IPS-NIHi7 (cell line): ENCODE results near the gene RAB6A.
"Not testable (repeated sequence)": the region's sequence is repeated elsewhere in the genome, so short reads cannot be mapped to it uniquely, and the experiment has no call there.

ENCODE experiments used
- DNase-seq: peaks from one replicate; pipeline ENCODE4 v3.0.0; 2012; ENCODE audit warnings: mixed read lengths; ENCODE audit errors: extremely low spot score

RAB6A gene

DNA sequence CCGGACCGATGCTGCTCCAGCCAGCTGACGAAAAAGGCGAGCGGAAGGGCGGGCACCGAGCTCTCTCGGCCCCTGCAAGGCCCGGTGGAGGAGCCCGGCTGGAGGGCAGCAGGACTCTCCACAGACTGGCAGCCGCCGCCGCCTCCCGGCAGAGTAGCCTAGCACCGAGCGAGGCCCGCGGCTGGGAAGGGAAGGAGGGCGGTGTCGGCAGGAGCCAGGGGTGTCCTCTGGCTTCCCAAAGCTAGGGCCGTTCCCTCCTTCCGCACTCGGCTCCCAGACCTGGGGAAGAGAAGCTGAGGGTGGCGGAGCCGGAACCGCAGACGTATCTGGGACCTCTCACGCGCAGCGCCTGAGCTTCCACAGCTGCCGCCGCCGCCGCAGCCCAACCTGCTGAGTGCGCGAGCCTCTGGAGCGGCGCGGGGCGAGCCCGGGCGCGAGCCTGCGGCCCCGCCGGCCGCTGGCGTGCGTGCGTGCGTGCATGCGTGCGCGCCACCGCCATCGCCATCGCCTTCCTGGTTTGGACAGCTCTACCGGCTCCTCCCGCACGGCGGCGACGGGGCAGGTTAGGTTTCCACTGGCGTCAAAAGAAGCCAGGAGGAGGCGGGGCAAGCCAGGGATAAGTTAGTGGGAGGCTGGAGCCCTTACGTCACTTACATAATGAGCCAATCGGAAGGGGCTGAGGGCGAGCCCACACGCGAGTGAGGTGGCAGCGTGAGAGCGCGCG is at the start of gene RAB6A:
RAB6A (minus strand) TSS at position 396 of the 724 bp plus-strand sequence. CDS start 439 bp downstream, outside the sequence.
- DNase-seq, result peak; percentile 96

GRCh38 chr11:73810637-73811036 is 49.8 kb upstream of the RAB6A start:
- DNase-seq, result no peak

GRCh38 chr11:73808052-73808451 is 47.2 kb upstream of the RAB6A start:
- DNase-seq, result no peak

GRCh38 chr11:73804712-73805111 is 43.8 kb upstream of the RAB6A start:
- DNase-seq, result no peak

- no peak for DNase-seq
Observed at GRCh38 chr11:73801136-73801535, 40.3 kb upstream of the RAB6A start.

DNA sequence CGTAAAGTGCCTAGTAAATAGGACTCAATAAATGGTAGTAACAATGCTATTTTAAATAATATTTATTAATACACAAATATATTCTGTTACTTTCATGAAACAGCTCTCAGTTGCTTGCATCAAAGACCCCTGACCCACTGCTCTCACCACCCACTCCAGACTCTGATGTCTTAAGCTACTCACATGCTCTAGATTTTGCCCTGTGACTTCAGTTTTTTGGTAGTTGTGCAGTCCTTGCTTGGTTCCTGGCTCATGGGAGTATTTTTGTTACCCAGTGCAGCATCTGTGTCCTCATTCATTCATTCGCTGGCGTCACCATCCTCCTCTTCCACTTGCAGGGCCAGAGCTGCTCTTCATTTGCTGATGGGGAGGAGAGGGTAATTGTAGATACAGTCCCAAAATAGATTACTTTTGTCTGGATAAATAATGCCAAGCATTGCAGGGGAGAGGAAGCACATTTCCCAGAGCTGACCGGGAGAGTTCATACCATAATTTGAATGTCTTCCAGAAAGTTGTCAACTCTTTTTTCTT is 39.5 kb upstream of the RAB6A start:
- no peak for DNase-seq

DNA sequence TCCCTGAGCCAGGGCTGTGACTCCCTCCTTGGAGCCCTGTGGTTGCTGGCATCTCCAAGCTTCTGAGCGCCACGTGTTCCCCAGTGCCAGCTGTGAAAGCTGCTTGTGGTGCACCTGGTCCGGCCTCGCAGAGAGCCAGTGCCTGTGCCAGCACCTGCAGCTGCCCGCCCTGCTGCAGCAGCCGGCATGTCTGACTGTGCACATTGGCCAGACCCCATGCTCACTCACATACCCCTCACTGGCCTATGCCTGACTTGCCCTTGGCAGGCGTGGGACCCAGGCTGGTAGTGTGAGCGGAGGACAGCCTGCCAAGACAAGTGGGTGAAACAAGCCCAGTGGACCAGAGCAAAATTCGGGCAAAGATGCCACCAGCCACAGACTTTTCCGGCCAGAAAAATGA is 36.6 kb upstream of the RAB6A start:
- DNase-seq, result no peak

- peak; percentile 37 for DNase-seq
Observed at GRCh38 chr11:73795925-73796632, 35.2 kb upstream of the RAB6A start.

DNA sequence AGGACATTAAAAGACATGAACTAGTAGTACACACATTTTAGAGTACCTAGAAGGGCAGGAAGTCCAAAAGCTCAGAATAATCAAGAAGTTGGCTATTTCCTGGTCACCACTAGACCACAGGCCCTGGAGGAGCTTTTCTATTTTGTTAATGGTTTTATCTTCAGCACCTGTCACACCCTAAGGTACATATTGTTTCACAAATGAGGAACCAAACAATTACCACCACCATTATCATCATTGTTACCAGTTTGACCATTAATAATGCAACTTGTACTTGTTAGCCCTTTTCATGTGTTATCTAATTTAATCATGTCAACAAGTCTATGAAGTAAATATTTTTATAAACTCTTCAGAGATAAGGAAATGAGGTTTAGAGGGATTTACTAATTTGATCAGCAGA is 31.7 kb upstream of the RAB6A start:
- DNase-seq, result no peak

DNA sequence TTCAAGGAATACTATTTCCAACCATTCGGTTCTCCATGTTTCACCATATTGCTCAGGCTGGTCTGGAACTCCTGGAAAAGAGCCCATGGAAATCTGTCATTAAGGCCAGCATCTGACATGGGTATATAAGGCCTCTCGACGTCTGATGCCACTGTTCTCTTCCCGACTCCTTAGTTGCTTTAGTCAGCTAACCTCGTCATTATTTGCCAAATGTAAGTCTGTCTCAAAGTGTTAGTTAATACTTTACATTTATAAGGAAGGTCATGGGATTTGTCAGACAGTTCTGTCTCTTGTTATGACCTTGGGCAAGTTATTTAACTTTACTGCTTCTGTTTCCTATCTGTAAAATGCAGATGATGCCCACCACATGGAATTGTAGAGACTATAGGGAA is 28.4 kb upstream of the RAB6A start:
- no peak for DNase-seq

DNA sequence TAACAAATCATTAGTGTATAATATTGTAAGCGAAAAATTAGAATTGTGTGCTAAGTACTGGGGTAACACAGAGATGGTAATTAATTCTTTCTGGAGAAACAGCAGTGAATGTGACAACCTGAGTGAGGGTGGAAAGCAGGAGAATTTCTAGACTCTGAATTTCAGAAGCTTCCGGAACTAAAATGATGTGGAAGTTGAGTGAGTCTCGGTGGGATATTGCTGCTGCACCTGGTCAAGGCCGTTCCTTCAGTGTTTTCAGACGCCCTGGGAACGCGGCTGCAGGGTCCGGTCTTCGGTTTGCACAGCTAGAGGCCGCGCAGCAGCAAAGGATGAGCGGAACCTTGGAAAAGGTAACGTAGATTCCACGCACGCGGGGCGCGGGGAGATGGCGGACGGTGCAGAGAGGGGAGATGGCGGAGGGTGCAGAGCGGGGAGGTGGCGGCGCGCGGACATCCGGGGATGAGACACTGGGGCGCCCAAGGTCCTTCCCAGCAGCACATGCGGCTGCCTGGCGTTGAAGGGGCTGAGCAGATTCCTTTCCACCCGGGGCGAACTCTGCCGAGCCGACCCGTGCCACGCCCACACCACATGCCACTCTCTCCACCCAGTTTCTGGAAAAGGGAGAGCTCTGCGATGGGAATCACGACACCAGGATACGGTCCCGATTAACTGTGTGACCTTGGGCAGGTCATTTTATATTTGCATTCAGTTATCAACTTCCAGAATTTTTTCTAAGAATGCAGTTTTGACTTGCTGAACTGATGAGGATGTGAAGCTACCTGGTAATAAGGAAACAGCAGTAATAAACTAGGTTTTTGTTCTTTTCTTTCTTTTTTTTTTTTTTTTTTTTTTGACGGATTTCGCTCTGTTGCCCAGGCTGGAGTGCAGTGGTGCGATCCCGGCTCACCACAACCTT is 27.0 kb upstream of the RAB6A start, which contains the start of gene MRPL48:
MRPL48 (plus strand) TSS at position 232 of the 916 bp plus-strand sequence; CDS start at position 330, 98 bp downstream.
- DNase-seq, result peak; percentile 97

DNA sequence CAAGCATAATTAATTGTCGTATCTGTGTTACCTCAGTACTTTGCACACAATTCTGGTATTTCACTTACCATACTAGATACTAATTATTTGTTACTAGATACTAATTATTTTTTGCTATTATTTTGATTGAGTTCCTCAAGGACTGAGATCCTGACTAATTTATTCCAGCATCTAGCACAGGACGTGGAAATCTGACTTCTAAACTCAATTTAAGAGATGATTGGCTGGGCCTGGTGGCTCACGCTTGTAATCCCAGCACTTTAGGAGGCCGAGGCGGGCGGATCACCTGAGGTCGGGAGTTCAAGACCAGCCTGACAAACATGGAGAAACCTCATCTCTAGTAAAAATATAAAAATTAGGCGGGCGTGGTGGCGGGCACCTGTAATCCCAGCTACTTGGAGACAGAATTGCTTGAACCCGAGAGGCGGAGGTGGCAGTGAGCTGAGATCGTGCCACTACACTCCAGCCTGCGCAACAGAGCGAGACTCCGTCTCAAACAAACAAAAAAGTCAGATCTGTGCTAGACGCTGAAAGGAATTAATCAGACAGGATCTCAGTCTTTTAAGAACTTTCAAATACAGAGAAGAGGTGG is 26.3 kb upstream of the RAB6A start:
- DNase-seq, result no peak

GRCh38 chr11:73785467-73785866 is 24.6 kb upstream of the RAB6A start:
- DNase-seq, result not testable (repeated sequence)

- no peak for DNase-seq
Observed at GRCh38 chr11:73784734-73785133, 23.9 kb upstream of the RAB6A start.

- DNase-seq, result peak; percentile 14
Observed at GRCh38 chr11:73784080-73784634, 23.3 kb upstream of the RAB6A start.

DNA sequence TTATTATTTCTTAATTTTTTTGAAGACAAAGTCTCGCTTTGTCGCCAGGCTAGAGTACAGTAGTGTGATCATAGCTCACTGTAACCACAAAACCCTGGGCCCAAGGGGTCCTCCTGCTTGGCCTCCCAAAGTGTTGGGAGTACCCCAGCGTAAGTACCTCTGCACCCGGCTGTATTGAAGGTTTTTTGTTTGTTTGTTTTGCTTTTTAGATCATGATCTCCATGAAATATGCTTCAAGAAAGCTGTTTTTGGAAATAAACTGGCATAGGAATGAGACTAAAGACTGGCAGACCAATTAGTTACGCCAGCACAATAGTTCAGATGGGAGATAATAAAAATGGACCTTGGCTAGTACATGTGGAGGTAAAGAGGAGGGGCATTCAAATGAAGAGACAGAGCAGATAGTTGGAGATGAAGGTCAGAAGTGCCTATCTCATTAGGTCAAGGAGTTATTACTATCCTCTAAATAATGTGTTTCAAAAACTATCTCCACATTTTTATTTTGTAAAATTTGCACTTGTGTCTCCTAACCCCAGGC is 22.7 kb upstream of the RAB6A start:
- no peak for DNase-seq

GRCh38 chr11:73781303-73781702 is 20.4 kb upstream of the RAB6A start:
- no peak for DNase-seq

- peak; percentile 97 for DNase-seq
Observed at GRCh38 chr11:73779084-73779902, 18.4 kb upstream of the RAB6A start.

DNA sequence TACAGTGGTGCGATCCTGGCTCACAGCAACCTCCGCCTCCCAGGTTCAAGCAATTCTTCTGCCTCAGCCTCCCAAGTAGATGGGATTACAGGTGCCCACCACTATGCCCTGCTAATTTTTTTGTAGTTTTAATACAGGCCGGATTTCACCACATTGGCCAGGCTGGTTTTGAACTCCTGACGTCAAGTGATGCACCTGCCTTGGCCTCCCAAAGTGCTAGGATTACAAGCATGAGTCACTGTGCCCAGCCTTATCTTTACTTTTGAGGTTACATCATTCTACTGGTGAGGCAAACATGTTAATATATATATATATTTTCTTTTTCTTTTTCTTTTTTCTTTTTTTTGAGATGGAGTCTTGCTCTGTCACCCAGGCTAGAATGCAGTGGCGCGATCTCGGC is 9.9 kb upstream of the RAB6A start:
- not testable (repeated sequence) for DNase-seq

DNA sequence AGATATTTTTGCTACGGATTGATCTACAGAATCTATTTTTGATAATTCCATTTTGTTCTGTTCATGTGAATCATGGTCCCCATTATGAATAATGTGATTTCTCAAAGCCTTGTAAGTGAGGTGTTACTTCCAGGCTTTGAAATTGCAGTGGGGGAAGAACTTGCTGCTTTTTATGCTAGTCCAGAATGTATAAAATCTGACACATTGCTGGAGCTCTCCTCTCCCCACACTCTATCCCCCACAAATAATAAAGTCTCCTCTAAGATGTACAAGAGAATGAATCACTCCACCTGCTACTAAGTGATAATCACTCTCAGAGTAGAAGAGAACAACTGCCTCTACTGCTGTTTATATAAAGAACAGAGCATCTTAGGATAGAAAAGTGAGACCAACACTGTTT is 5.9 kb upstream of the RAB6A start:
- DNase-seq, result no peak
